Measurements from ENCODE around the gene NHP2.
A peak's percentile ranks its signal among the peaks of the same experiment; 100 is the strongest.

The NHP2 gene

GRCh38 chr5:178113141-178113787 lies 40.4 kb downstream of the NHP2 start, which contains the start of gene N4BP3:
TSS of gene N4BP3 (plus strand) at chr5:178113532. CDS start at chr5:178119584, 6,052 bp downstream.
- DNase-seq: peak; percentile 69

- DNase-seq: no peak
These were observed 41.1 kb downstream of the NHP2 start for GRCh38 chr5:178112545-178112944.

GRCh38 chr5:178111925-178112324 lies 41.8 kb downstream of the NHP2 start:
- peak; percentile 35 for DNase-seq

- DNase-seq: no peak
These were observed 43.2 kb downstream of the NHP2 start for GRCh38 chr5:178110511-178110910.

GRCh38 chr5:178108966-178109365 lies 44.7 kb downstream of the NHP2 start:
- no peak for DNase-seq

- no peak for DNase-seq
These were observed 45.2 kb downstream of the NHP2 start for GRCh38 chr5:178108446-178108845.

- DNase-seq: no peak
These were observed 45.9 kb downstream of the NHP2 start for GRCh38 chr5:178107756-178108310.

GRCh38 chr5:178106556-178107239 lies 47.0 kb downstream of the NHP2 start:
- no peak for DNase-seq

GRCh38 chr5:178106086-178106485 lies 47.6 kb downstream of the NHP2 start:
- no peak for DNase-seq

GRCh38 chr5:178104492-178104891 lies 49.2 kb downstream of the NHP2 start:
- no peak for DNase-seq

GRCh38 chr5:178103612-178104011 lies 50.1 kb downstream of the NHP2 start:
- DNase-seq: no peak
